HG03457 (cell line): ENCODE data around the gene ACVR1.
"Not testable (repeated sequence)": the region's sequence is repeated elsewhere in the genome, so short reads cannot be mapped to it uniquely, and the experiment has no call there.

Experiments used
- ATAC-seq: cut with Tn5 transposase; IDR thresholded peaks from one replicate; pipeline ENCODE4 v1.9.1; 2021; ENCODE audit warnings: moderate number of reproducible peaks; ENCODE audit not compliant: unreplicated experiment

The ACVR1 gene

GRCh38 chr2:157761520-157761919 is 114.6 kb downstream of the ACVR1 start:
- no peak for ATAC-seq

GRCh38 chr2:157760949-157761348 is 115.2 kb downstream of the ACVR1 start:
- ATAC-seq = no peak

GRCh38 chr2:157759855-157760254 is 116.3 kb downstream of the ACVR1 start:
- no peak for ATAC-seq

- ATAC-seq = no peak
These were observed 117.5 kb downstream of the ACVR1 start for GRCh38 chr2:157758586-157758985.

GRCh38 chr2:157757500-157757899 is 118.6 kb downstream of the ACVR1 start:
- ATAC-seq = no peak

- not testable (repeated sequence) for ATAC-seq
These were observed 119.7 kb downstream of the ACVR1 start for GRCh38 chr2:157756447-157756846.

- peak; percentile 66 for ATAC-seq
These were observed 124.6 kb downstream of the ACVR1 start for GRCh38 chr2:157751462-157752058.

GRCh38 chr2:157749684-157750083 is 126.4 kb downstream of the ACVR1 start:
- no peak for ATAC-seq

- ATAC-seq = no peak
These were observed 127.6 kb downstream of the ACVR1 start for GRCh38 chr2:157748371-157749142.

GRCh38 chr2:157747695-157748370 is 128.3 kb downstream of the ACVR1 start:
- peak; percentile 37 for ATAC-seq

GRCh38 chr2:157747280-157747679 is 128.8 kb downstream of the ACVR1 start:
- ATAC-seq = no peak

GRCh38 chr2:157746234-157746950 is 129.7 kb downstream of the ACVR1 start:
- ATAC-seq = no peak

- no peak for ATAC-seq
These were observed 131.5 kb downstream of the ACVR1 start for GRCh38 chr2:157744571-157745076.

- peak; percentile 81 for ATAC-seq
These were observed 133.1 kb downstream of the ACVR1 start for GRCh38 chr2:157743051-157743450.

- ATAC-seq = no peak
These were observed 134.2 kb downstream of the ACVR1 start for GRCh38 chr2:157741819-157742484.

GRCh38 chr2:157737656-157738055 is 138.5 kb downstream of the ACVR1 start:
- ATAC-seq = no peak

- ATAC-seq = no peak
These were observed 140.6 kb downstream of the ACVR1 start for GRCh38 chr2:157735532-157735931.

- no peak for ATAC-seq
These were observed 142.9 kb downstream of the ACVR1 start for GRCh38 chr2:157733263-157733662.

GRCh38 chr2:157732596-157732995 is 143.5 kb downstream of the ACVR1 start:
- no peak for ATAC-seq

- ATAC-seq = no peak
These were observed 148.4 kb downstream of the ACVR1 start for GRCh38 chr2:157727693-157728092.

GRCh38 chr2:157726946-157727345 is 149.2 kb downstream of the ACVR1 start:
- no peak for ATAC-seq
